ENCODE results near the gene RBMY1F.
"Not testable (repeated sequence)": the region's sequence is repeated elsewhere in the genome, so short reads cannot be mapped to it uniquely, and the experiment has no call there.

RBMY1F gene

DNA sequence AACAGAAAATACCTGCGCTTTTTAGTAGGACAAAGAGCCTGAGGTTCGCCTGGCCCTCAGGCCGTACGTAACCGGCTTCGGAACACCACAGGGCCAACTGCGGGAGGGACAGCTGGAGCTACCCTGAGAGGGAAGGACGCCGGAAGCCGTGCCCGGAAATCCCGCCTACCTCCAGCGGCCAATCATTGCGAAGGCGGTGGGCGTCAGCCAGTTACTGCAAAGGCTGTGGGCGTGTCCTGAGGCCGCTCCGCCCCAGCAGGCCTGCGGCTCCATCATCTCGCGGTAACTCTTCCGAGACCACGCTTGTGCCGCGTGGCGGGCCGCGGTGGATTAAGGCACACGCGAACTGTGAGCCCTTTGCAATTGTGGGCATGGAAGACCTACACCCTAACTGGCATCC, at the start of gene RBMY1F:
TSS of gene RBMY1F (minus strand) at position 101 of the 400 bp plus-strand sequence. CDS start 1,954 bp downstream, outside the sequence.
- DNase-seq: not testable (repeated sequence)

DNA sequence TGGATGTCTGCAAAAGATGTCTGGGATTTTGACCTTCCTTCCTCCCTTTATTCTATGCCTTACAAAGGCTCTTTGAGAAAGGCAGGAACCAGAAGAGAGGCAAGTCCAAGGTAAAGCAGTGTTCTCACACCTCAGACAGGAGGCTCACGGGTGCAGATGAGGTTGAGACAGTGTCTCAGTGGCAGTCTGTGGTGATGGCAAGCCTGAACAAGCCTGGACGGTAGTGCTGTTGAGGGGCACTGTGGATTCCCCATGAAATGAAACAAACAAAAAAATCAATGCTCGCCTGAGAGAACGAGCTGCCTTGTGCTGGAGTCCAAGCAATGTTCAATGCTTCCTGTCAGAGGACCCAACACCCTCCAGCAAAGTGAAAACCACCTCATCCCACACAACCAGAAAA, 31.6 kb downstream of the RBMY1F start:
- not testable (repeated sequence) for DNase-seq

DNA sequence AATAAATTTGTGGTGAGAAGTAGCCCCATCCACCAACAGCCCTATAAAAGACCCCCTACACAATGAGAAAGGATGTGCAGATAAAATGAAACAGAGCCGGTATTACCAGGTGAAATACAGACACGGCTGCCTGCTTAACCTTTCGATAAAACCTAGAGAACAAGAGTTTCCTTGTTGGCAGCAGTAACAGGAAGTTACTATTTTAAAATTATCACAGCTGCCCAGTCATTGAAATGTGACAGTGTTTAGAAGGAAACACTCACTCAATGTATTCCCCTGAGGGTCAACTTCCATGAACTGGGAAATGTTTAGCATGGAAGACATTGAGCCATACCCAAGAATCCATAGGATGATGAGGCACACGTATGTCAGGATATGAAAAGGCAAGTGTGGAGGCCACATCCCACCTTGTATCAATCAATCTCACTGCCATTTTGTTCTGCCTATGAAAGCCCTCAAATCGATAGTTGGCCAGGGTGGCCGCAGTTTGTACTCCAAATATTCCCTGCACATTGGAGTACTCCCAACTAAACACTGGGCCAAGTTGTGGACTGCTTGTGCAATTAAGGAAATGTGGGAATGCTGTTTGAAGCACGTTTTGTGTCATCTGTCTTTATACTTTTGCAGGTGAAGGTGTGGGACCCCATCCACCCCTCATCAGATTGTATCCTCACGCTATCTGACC, 41.6 kb downstream of the RBMY1F start:
- DNase-seq: not testable (repeated sequence)

DNA sequence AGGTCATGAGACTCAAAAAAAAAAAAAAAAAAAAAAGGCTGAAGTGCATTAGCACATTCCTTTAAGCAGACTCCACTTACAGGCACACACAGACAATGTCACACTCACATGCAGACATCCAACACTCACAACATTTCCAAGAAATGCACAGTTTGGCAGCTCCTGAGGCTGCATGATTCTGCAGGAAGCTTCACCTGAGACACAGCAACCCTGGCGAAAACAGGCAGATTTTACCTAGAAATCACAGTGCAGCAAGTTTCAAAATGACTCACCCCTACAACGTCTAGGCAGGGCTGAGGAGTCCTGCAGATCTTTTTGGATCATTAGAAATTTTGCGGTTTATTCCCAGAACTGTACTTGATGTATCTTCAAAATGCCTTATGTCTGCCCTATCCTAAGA, 48.0 kb downstream of the RBMY1F start:
- not testable (repeated sequence) for DNase-seq

DNA sequence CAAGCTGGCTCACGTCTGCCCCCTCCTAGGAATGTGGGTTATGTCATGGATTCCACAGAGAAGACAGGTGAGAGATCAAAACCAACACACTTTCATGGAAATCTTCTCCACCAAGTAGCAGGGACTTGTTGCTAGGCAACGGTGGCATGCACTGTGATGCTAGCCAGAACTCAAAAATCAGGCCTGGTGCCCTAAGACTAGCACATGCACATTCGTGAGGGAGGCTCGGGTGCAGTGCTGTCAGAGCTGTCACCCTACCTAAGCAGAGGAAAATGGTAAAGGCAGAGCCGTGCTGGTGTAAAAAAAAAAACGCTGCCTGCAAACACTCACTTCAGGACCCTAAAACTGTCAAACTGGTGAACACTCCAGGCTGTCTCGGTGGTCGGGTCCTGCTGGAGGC, 52.2 kb downstream of the RBMY1F start:
- not testable (repeated sequence) for DNase-seq

Data from NCI-H2107 (cell line).